Measurements from ENCODE around the gene CAP2.
"Not testable (repeated sequence)": the region's sequence is repeated elsewhere in the genome, so short reads cannot be mapped to it uniquely, and the experiment has no call there.

CAP2 gene

DNA sequence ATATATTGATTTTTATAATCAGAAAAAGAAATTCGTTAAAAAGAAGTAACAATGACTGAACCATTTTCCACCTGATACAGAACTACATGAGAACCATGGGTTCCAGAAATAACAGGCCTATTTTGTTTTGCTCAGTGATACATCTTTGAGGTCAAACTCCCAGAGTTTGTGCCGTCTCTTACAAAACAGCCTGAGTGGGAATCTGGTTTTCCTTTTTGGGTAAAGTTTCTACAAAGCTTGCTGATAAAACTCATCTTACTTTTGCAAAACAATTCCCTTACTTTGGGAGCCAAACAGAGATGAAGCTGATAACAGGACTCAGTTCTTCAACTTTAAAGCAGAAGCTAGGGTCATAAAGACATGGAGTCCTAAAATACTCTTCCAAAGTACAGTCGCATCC, 108.0 kb downstream of the CAP2 start:
- DNase-seq = no peak

DNA sequence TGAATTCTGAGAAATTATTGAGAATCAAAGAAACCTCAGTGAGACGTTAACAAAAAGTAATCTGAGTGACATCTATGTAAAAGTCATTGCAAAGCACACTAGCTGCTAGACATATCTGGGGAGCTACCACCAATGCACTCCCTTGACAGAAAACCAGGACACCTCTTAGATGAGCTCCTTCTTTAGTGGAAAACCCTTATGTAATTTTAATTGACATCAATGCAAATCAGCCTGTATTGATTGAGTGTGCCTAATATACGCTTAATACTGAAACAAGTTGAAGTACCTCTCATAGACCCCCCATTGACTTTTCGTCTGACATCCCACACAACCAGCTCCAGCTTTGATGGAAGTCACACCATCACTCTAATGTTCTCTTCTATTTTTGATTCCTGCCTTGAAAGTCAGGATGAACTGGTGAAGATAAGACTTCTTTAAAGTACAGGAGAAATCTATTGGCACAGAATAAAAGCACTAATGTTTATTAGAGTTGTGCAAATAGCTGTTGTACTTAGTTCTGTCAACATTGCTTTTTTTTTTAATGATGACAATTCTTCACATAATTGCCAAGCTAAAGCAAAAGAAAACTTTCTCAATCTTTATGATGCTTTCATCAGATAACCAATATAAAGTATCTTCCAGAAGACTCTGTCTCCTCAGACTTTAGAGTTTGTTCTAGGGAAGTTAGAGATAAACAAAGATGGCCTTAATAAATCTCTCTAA, 108.7 kb downstream of the CAP2 start:
- DNase-seq = no peak

GRCh38 chr6:17503051-17503450, 109.7 kb downstream of the CAP2 start:
- DNase-seq = no peak

GRCh38 chr6:17504005-17504404, 110.6 kb downstream of the CAP2 start:
- DNase-seq = no peak

GRCh38 chr6:17505062-17505476, 111.7 kb downstream of the CAP2 start:
- no peak for DNase-seq

DNA sequence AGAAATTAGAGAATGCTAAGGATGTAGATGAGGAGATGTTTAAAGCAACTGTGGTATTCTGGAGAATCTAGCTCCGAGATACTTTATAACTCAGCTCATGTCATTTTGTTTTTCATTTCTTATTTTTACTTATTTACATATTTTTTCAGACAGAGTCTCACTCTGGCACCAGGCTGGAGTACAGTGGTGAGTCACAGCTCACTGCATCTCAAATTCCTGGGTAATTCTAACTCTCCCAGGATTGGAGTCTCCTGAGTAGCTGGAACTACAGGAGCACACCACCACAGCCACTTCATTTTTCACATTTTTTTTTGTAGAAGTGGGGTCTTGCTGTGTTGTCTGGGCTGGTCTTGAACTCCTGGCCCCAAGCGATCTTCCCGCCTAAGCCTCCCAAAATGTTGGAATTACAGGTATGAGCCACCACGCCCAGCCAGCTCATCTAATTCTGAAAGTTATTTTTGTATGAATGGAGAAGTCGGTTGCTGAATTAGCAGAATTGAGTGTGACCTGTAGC, 112.4 kb downstream of the CAP2 start:
- peak in 1 of 58 donors; percentile 1 for DNase-seq

DNA sequence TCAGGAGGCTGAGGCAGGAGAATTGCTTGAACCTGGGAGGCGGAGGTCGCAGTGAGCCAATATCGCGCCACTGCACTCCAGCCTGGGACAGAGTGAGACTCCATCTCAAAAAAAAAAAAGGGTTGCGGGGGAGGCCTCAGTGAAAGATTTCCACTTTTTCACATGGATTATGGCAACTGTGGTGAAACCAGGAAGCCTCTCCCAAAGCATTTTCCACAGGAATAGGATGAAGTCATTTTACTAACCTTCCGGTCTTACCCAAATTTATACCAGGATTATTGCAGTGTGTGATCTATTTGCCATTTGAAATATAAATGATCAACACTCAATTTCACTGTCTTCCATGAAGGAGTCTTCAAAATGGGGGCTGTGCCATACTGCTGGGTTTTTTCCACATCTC, 113.1 kb downstream of the CAP2 start:
- no peak for DNase-seq

DNA sequence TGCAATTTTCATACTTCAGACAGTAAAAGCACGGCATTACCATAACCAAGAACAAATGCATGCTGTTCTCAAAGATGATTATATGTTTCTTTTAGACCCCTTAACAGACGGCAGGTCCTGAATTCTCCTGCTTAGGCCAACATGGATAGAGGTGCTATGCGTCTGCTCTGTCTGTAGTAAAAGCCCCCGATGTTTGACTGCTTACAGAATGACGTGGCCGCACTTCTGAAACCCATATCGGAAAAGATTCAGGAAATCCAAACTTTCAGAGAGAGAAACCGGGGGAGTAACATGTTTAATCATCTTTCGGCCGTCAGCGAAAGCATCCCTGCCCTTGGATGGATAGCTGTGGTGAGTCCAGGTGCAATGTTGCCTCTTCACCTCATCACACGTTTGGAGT, 113.6 kb downstream of the CAP2 start:
- no peak for DNase-seq

DNA sequence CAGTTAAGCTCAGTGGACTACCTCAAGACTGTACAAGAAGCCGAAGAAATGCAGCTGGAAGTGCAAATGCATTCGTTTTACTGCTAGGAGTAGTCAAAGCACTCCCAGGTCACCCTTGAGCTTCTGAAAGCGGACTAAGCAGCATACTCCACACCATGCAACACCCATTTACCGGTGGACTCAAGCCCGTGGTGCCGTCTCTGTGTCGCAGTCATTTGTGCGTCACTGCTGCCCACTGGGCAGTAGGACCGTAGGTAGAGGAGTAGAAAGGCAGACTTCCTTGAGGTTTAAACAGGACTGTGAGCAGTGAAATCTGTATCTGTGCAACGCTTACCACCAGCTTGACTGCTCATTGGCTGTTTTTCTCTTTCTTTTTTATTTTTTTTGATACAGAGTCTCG, 117.7 kb downstream of the CAP2 start:
- no peak for DNase-seq

DNA sequence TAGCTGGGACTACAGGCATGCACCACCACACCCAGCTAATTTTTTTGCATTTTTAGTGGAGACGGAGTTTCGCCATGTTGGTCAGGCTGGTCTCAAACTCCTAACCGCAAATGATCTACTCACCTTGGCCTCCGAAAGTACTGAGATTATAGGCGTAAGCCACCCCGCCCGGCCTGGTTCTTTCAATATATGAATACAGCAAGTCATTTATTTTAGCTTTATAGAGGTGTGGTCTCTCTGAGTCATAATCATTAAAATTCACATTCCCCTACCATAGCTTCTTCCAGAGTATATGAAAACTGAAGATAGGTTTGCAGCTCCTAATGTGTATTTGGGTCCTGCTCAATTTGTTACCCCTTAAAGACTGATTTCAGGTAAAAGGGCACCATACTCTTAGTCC, 118.2 kb downstream of the CAP2 start:
- no peak for DNase-seq

DNA sequence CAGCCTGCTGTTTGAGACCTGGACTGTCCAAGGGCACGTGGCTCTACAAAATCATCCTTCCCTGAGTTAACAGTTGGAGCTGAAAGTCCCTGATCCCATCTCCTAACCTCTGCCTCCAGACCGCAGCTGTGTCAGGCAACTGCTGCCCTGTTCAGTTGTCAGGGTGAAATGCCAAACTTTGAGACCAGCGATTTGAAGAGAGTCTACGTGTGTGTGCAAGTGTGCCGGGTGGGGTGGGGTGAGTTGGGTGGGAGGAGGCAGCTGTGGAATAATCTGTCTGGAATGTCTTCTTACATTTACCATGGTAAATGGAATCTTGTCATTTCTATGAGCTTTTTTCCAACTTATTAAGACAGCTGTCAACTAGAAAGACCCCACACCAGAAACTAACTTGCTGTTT, 125.7 kb downstream of the CAP2 start:
- DNase-seq = no peak

- DNase-seq = no peak
These were observed 132.2 kb downstream of the CAP2 start for GRCh38 chr6:17525637-17526036.

DNA sequence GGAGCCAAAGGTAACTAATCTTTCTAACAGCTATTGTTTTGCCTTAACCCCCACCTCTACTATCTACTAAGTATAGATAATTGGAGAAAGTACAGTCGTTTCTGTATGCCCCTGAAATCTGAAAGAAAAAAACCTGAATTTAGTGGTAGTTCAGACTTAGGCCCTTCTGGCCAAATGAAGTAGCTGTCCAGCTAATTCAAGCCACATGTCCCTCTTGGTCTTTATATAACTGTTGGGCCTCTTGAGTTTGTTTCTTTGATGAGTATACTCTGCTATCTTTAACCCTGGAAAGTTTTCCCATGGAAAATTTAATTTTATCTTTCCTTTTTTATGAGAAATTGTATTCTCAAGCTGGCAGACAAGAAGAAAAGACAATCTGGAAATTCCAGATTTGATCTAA, 133.7 kb downstream of the CAP2 start:
- no peak for DNase-seq

DNA sequence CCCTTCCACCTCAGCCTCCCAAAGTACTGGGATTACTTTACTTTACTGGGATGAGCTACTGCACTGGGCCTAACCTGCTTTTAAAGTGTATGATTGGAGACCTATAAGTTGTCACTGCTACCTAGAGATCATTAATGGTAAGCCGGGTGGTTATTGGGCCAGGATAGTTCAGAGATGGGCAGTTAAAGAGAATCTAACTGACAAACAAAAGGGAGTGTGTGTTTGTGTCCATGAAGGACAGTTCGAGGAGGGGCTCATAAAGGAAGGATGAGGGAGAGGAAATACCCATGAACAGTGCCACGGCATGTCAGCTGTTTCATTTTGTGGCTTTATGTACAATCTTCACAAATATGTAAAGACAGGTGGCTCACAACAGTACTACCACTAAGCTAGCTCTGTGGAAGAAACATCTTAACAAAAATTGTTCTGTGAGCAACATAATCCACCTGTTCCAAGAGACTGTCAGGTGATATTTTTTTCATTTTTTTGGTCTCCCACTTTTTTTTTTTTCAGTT, 137.0 kb downstream of the CAP2 start:
- no peak for DNase-seq

- no peak for DNase-seq
These were observed 143.2 kb downstream of the CAP2 start for GRCh38 chr6:17536586-17536985.

- no peak for DNase-seq
These were observed 148.8 kb downstream of the CAP2 start for GRCh38 chr6:17542243-17542642.

- DNase-seq = not testable (repeated sequence)
These were observed 152.3 kb downstream of the CAP2 start for GRCh38 chr6:17545681-17546080.

- DNase-seq = no peak
These were observed 158.1 kb downstream of the CAP2 start for GRCh38 chr6:17551383-17551958.

DNA sequence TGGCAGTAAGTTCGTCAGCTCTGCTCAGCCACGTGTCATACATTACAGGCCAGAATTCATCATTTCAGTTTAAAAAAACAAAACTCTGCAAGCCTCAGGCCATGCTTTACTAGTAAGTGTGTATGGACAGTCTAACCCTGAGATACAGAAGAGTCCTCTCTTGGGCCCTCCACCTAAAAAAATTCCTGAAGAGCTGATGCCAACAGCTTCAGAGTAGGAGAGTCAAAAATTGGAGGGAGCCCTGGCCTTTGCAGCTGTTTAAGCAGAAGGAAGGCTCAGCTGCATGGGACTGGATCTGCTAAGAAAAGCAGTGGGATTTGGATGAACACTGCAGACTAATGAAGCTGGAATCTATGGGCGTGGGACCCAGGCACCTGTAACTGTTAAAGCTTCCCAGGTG, 159.5 kb downstream of the CAP2 start:
- no peak for DNase-seq

GRCh38 chr6:17556014-17556413, 162.6 kb downstream of the CAP2 start:
- no peak for DNase-seq

GRCh38 chr6:17562636-17563035, 169.2 kb downstream of the CAP2 start:
- DNase-seq = no peak

GRCh38 chr6:17565399-17565798, 172.0 kb downstream of the CAP2 start:
- no peak for DNase-seq
